Suppressor macrophage treated with lipopolysaccharide for 1 hour (primary cell): ENCODE results near the gene SNPH.

ENCODE experiments used
- DNase-seq, 3 donors: peaks; one replicate each; pipeline ENCODE4 v3.0.0-alpha.2; 2020 to 2022

Gene SNPH

DNA sequence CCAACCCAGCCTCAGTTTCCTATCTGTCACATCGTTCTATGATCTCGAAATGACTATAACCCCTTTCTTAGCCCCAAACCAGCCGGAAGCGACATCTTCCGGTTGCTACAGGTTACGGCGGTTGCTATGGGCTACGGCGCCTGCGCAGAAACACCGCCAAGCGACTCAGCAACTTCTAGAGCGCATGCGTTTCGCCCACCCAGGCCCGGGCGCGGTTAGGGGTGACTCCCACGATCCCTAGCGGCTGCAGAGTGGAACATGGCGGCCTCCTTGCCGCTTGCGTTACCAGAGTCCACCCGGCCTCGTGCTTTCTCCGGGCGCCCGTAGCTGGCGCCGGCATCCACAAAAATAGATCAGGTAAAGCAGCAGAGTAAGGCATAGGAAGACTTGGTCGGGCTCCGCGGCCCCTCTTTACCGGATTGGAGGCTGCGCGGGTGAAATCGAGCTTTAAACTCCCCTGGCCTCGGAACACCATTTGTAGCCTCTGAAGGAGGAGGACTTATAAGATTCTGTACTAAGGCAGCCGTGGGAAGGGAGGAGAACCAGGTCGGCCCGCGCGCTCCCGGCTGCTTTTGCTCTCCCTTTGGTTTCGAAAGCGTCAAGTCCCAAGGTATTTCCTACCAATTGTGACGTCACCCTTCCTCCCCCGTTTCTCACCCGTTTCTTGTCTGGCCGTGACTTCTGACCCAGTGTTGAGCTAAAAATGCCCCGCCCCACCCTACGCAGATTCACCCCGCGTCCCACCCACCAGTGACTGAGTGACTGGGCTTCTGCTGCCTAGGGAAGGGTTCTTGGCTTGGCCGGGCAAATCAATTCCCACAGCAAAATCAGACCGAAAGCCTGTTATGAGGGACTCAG is 59.3 kb downstream of the SNPH start:
- peak; percentile 99 for DNase-seq

DNA sequence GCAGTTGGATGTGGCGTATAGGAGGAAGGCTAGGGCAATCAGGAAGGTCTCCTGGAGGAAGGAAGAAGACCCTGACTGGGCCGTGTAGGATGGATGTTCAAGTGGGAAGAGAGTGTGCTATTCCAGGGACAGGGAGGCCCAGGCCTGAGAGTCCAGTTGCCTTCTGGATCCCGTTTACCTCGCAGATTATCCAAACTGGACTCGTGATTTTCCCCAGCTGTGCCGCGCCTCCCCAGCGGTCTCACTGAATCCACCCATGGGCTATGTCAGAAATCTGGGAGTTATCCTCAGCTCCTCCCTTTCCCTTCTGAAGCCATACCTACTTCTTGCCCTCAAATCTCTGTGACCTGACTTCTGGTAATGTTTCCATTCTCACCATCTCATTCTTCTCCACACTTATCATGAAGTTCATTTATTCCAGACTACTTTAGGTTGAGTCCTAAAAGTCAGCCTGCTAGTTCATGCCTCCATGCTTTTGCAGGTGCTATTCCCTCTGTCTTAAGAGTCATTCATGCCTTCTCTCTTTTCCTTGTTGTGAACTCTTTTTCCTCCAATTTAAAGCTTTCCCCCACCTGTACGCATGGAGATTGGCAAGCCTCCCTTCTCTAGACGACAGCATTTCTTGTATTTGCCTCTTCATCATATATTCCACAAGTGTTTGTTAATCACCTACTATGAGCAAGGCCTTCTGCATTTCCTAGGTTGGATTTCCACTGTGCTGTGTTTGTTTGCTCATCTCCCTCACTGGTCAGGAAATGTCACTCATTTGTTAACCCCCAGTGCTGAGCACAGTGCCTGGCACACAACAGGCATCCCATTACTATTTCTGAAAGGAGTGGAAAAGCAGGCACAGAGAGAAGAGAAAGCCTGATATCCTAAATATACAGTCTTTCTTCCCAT is 60.2 kb downstream of the SNPH start:
- peak; percentile 22 to 66 (median 53) for DNase-seq

DNA sequence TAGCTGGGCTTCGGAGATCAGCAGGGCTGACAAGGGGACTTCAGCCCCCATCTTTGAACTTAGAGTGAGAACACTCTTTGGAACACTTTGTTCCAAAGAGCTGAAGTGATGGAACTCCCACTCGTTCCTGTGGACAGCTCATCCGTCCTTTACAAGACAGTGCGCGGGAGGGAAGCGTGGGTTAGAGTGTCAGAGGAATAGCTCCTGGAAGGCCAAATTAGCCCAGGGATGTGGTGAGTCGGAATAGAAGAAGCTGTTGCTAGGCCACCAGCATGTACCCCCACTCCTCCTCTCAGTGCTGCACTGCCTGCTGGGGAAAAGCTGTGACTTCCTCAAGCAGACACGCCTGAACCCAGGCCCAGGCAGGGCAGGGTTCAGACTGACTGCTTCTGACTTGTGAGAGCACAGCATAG is 61.2 kb downstream of the SNPH start:
- DNase-seq, result peak; percentile 91 to 92 (median 92)

DNA sequence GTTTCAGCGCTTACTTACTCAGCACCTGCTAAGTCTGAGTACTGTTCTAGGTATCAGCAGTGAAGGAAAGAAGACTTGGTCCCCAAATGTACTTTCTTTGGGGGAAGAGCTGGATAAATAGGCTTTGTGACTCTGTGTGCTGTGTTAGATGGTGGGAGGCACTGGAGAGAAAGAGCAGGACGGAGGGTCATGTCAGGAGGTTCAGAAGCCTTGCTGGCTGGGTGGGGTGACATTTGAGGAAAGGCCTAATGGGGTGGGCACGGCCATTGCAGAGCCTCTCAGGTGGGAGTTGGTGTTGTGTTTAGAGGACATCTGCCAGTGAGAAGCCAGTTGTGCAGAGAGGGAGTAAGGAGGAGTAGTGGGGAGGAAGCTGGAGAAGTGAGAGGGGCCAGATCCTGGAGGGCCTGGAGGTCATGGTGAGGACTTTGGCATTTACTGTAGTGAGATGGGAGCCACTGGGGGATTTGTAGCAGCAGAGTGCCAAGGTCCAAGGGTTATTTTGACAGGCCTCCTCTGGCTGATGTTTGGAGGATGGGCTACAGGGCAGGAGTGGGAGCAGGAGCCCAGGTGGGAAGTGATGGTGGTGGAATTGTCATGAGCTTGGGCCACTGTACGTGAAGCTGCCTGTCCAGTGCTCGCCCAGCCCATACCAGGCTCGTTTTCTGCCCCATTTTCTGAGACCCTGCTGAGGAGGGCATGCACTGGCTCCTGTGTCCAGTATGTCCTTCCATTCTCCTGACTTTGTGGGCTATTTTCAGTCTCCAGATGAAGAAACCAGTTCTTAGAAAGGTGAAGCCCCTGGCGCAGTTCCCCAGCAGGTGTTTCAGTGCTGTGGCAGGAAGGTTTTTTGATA is 62.0 kb downstream of the SNPH start:
- no peak for DNase-seq

DNA sequence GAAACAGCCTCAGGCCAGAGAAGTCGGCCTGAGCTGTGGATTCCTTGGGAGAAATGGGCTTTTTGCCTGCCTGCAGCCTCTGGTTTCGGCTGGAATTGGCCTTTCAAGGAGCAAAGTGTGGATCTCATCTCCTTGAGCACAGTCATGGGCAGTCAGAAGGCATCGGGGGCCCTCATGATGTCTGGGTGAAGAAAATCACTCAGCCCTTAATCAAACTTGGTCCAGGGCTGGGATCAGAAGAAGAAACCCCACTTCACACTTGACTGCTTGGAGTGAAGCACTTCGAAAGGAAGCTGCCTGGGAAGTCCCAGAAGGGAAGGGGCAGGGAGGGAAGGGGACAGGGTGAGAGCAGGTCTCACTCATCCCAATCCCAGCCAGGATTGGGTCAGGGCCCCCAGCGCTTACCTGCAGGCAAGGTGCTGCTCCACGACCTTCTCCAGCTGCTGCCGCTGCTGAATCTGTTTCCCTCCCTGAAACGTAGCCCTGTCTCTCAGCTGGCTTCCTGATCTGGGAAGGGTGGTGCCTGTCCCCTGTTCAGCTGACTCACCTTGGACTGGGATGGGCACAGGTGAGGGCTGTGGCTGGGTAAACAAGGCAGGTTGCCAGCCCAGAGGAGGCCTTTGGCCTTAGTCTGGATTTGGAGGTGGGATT is 62.7 kb downstream of the SNPH start, which contains the start of gene SDCBP2:
TSS of gene SDCBP2 (minus strand) at position 460 of the 651 bp plus-strand sequence. CDS start 8,723 bp downstream, outside the sequence.
- no peak for DNase-seq

DNA sequence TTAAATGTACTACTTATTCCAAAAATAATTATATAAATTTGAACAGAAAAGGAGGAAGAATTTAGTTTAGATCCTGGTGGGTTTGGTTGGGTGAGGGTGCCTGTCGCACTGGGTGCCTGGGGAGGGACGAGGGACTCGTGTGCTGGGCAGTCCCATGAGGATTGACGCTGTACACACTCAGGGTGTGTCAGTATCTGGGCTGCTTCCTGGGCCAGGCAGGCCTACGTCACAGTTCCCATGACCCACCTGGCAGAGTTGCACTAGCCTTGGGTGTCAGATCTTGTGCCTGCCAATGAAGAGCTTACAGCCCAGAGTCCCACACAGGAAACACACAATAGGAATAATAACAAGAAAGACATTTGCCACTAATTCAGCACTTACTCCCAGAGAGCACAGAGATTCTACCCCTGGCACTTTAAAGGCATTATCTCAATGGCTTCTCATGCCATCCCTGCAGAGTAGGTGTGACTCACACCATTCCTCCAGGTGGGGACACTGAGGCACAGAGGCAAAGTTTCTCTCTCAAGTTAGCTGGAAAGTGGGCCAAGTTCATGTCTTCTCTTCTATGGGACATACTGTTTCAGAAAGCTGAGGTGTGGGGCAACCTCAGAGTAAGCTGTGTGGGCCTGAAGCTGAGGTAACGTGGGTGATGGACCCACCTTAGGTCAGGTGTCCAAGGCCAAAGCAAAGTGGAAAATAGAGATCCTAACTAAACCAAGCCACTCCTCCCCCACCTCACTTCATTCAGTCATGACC is 64.2 kb downstream of the SNPH start:
- no peak for DNase-seq

DNA sequence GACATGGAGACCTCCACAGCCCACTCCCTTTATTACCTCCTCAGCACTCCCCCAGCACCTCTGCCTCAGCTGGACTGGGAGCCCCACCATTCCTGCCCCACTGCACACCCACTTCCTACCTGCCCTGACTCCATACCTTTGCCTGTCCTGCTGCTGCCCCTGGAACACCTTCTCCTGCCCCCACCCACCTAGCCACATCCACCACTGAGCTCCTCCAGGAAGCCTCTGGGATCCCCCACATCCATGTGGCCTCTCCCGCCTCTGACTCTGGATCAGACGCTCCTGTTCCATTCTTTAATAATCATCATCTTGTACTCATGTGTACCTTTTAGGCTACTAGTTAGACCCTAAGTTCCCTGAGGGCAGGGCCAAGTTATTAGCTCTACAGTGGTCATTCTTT is 65.0 kb downstream of the SNPH start:
- no peak for DNase-seq

DNA sequence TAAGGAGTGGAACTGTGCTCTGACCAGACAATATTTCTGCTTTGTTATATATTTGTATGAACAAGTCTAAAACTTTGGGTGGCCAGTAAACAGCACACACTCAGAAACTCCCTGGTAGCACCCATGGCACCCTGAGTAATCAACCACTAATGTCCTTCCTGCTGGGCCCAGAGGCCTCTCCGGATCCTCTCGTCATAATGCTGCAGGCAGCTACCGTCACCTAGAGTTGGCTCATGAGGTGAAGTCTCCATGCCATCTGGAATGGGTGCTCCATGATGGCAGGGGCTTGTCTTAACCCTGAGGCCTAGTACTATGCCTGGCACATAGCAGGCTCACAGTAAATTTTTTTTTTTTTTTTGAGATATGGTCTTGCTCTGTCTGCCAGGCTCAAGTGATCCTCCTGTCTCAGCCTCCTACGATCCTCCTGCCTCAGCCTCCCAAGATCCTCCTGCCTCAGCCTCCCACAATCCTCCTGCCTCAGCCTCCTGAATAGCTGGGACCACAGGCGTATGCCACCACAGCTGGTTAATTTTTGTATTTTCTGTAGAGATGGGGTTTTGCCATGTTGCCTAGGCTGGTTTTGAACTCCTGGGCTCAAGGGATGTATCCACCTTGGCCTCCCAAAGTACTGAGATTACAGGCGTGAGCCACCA is 65.8 kb downstream of the SNPH start:
- no peak for DNase-seq

DNA sequence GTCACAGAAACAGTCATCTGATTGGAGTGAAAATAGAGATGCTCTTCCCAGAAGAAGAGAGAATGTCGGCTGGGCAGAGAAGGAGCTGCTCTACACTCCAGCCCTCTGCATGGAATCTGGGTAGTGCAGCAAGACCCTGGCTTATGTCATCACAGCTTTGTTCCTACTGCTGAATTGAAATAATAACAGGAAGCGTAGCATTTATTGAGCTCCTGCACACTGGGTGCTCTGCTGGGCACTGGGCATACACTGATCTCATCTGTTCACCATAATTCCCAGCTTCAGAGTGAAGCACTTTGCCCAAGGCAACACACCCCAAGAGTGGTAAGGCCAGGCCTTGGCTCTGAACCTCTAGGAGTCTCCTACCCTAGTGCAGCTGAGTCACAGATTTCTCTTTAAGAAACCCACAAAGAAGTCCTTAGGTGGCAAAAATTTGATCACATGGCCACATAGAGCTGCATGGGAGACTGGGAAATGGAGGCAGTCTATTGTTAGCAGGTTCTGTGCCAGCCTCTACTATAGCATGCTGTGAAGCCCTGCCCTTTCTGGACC is 66.7 kb downstream of the SNPH start:
- peak in 1 of 3 donors; percentile 11 for DNase-seq

DNA sequence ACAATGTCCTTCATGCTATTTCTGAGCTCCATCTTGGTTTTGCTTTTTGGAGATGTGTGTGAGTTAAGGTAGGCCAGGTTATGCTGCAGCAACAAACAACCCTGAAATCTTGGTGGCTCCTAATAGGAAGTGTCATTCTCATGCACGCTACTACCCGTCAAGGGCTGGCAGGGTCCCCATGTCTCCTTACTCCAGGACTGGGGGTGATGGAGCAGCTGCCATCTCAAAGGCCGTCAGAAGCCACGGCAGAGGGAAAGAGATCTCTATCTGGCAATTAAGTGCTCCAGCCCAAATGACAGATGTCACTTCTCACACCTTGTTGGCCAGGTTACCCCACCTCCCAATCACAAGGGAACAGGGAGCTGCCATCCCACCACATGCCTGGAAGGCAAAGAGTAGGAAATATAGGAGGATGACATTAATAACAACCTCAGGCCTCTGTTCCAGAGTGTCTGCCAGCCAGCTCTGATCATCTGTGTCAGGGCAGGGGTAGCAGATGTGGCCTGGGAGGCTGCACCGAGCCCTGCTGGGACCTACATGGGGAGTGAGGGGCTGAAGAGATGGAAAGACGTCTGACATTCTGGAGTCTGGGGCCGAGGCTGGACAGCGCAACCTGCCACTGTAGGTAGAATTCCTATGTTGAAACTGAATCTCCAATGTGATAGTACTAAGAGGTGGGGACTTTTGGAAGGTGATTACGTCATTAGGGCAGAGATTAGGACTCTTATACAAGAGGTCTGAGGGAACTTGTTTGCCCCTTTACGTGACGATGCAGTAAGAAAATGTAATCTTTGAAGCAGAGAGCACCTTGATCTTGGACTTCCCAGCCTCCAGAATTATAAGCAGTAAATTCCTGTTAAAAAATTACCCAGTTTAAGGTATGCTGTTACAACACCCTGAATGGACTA is 67.6 kb downstream of the SNPH start:
- no peak for DNase-seq

DNA sequence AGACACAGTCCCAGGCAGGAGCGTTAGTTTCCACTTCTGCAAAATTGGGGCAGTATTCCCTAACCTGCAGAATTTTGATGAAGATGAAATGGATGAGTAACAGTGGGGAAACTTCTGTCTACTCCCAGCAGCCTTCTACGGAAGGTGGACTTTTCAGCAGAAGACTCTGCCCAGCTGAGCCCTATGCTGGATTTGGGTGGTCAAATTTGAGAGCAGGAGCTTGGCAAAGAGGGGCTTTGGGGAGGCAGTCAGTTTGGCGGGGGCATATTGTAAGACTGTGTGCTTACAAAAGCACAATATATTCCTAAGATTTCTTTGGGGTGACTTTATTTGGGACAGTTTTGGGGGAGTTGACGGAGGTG is 68.3 kb downstream of the SNPH start:
- no peak for DNase-seq

DNA sequence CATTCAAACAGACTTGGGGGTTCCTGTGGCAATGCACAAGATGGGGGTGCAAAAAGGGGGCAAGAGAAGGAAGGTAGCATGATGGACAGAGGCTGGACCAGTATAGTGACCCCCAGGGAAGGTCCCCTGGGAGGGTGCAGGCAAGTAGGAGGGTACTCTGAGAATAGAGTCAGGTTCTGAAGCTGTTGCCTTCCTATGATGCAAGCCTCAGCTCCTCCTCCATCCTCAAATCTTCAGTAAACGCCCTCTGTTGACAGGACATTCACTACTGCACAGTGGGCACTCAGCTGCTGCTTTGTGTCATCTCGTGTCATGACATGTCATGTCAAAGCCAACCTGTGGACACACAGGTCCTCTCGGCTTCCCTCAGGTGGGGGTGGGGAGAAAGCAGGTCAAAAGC is 68.7 kb downstream of the SNPH start:
- DNase-seq, result peak; percentile 22 to 32 (median 28)

DNA sequence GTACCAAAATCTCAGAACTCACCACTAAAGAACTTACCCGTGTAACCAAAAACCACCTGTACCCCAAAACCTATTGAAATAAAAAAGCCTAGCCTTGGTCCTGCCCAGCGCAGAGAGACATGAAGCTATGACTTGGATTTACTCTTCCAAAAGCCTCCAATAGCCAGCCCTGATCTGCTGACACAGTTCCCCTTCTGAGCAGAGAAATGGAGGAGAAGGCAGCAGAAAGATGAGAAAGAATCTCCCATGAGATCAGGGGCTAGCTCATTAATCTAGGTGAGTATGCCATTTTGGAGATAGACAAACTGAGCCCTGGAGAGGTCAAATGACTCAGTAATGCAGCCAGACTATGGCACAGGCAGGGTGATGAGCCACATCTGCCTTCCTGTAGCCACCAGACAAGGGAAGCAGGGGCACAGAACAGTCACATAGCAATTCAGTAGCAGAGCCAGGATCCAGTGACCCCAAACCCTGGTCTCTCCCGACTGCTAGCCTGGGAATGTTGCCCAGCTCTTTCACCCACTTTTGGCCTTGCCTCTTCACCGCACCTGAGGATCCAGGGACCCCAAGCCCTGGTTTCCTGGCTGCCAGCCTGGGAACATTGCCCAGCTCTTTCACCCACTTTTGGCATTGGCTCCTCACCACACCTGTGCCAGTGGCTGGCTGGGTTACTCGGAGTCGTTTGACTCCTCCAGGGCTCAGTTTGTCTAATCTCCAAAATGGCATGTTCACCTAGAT is 70.0 kb downstream of the SNPH start:
- DNase-seq, result no peak

DNA sequence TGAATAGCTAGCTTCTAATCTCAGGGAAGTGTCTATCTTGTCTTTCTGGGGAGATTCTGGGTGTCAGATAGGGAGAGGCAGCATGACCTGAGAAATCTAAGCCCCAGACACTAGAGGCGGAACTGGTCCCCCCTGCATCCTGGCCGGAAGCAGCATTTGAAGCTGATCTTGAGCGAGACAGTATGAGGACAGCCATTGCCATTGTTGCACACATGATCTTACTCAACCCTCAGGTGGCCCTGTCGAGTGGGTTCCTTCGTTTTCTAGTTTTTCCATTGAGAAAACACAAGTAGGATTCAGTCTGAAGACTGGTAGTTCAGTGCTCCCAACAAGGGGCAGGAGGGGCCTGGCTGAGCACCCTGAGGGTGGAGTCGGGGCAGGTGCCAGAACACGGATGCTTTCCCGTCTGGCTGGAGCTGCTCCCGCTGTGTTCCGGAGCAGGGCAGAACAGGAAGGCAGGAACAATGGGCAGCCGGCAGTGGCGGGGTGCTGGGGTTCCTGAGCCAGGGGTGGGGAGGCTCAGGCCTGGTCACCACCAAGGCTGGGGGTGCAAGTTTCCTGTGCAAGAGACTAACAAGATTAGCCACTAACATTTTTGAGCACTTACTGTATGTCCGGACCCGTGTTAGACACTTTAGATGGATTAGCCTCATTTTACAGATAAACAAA is 70.7 kb downstream of the SNPH start:
- DNase-seq, result no peak

DNA sequence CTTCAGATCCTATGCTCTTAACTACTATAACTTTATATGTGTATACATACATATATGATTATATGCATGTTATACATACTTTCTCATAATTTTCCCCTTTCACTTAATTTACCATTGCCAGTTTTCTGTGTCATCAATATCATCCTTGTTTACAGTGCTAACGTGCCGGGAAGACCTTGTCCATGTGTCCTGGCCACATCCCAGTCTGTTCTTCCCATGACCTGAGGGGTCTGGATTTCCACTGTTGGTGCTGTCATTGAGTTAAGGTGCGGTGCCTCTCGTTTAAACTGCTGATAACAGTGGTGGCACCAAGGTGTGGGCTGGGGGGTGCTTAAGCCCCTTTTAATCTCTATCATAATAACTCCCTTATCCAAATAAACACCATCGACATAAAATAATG is 71.3 kb downstream of the SNPH start:
- no peak for DNase-seq

DNA sequence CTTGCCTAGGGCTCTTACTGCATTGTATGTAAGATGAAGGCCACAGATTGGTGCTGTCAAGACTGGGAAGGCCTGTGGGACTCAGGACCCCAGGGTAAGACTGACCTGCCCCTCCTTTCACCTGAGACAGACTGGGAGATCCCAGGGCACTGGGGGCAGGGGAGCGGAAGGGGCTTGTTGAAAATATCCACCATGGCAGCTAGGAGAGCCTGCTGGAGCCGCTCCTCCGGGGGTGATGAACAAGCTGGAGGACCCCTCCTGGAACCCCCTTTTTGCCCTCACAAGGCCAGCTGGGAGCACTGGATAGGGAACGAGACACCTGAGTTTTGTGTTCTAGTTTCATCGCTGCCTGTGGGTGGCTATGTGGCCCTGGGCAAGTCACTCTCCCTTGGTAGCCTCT is 72.0 kb downstream of the SNPH start:
- no peak for DNase-seq

DNA sequence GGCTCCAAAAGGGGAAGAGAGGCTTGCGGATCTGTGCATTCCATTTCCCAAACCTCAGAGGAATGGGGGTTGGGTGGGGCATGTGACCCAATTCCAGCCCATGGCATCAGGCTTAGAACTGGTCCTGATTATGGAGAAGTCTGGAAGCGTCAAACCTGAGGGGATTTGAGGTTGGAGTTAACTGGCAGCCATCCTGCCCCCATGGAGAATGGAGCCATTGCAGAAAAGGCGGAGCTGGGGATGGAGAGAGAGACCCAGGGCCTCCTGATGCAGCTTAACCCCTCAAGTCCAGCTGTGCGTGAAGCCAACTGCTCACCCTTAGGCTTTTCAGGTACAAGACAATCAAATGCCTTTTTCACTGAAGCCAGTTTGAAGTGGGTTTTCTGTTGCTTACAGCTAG is 72.7 kb downstream of the SNPH start:
- DNase-seq, result no peak

DNA sequence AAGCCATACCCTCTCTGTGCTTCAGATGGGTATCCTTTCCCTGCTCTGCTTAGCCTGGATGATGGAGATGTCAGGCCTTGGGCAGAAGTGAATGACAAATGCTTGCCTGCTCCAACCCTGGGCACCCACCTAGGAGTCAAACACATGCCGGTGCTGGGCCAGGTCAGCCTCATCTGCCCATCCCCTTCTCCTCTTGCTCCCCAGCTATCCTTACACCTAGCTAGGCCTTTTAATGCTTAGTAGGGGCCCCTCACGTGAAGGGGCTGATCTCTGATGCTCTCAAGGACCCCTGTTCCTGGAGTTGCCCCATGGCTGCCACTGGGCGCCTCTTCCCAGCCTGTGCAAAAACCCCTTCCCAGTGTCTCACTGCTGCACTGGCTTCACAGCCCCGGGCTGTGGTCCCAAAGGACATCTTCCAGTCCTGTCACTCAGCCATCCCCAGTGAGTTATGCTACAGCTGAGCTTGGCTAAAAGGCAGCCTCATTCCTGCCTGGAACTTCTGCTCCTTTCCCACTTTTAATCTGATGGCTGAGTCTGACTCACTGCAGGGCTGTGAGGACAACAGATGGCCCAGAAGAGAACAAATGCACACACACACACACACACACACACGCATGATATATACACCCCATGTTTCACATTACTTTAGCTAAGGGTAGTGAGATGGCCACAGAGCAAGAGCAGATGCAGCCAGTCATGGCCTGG is 75.6 kb downstream of the SNPH start:
- no peak for DNase-seq
